Bronchial epithelial cell (primary cell): ENCODE results near the gene NLRP1. TPM values are rescaled to one million over a fixed set of nuclear protein-coding genes. Genes with fewer than 3 reads are reported as not detected.
A peak's percentile ranks its signal among the peaks of the same experiment; 100 is the strongest.

Source experiments
- DNase-seq: peaks from one replicate; pipeline ENCODE4 v3.0.0-alpha.2; 2010; ENCODE audit warnings: low read depth
- FAIRE-seq: peaks from 2 replicates; lab custom pipeline; 2011; peaks lifted over from hg19 to GRCh38; lab: Jason Lieb, UNC
- H3K27me3 ChIP-seq: 2 replicates; pipeline ENCODE4 v1.5.1; 2011; ENCODE audit warnings: low read length; ENCODE audit not compliant: control insufficient read depth, insufficient read depth
- H3K36me3 ChIP-seq: 2 replicates; pipeline ENCODE4 v1.5.1; 2011; ENCODE audit warnings: low read length; ENCODE audit not compliant: control insufficient read depth, insufficient read depth
- H3K4me3 ChIP-seq: 2 replicates; pipeline ENCODE4 v1.5.1; 2011; ENCODE audit warnings: mild to moderate bottlenecking, low read depth, low read length, control low read depth
- CTCF ChIP-seq: IDR thresholded peaks from 2 replicates; pipeline ENCODE4 v1.5.1; 2011; ENCODE audit warnings: mild to moderate bottlenecking, moderate library complexity, low read length, control low read depth, inconsistent platforms; ENCODE audit not compliant: insufficient read depth, severe bottlenecking
- total RNA-seq: library from RNA; depleted of rRNA; stranded (reverse); fragments of >200 nt; gene quantifications from 2 replicates; pipeline ENCODE4 v1.2.1, GENCODE V29; 2014

NLRP1 gene
- total RNA-seq, 1 donor from 2014 or later: 12.9 TPM

- no peak overlapping the region for H3K4me3 ChIP-seq
- H3K36me3 ChIP-seq: peaks cover 25% of the 10 kb centered on the region
- TF ChIP-seq CTCF: no peak
- H3K27me3 ChIP-seq: no peaks in the 10 kb centered on the region
- peak; percentile 60 for FAIRE-seq
- no peak for DNase-seq
Measured at GRCh38 chr17:5558815-5559785, 25.2 kb downstream of the NLRP1 start.

GRCh38 chr17:5557990-5558389 is 26.3 kb downstream of the NLRP1 start:
- Histone ChIP-seq H3K36me3 (peaks cover 30% of the 10 kb centered on the region), H3K4me3 (no peak overlapping the region), H3K27me3 (no peaks in the 10 kb centered on the region)
- FAIRE-seq: no peak
- DNase-seq: no peak
- no peak for TF ChIP-seq CTCF

GRCh38 chr17:5557485-5557884 is 26.8 kb downstream of the NLRP1 start:
- Histone ChIP-seq H3K27me3 (no peaks in the 10 kb centered on the region), H3K4me3 (no peak overlapping the region), H3K36me3 (peaks cover 31% of the 10 kb centered on the region)
- FAIRE-seq: no peak
- peak; percentile 63 for DNase-seq
- TF ChIP-seq CTCF: no peak

GRCh38 chr17:5555254-5555653 is 29.1 kb downstream of the NLRP1 start:
- peaks cover 26% of the 10 kb centered on the region for H3K36me3 ChIP-seq
- no peak overlapping the region for H3K4me3 ChIP-seq
- H3K27me3 ChIP-seq: no peaks in the 10 kb centered on the region
- DNase-seq: peak; percentile 47
- TF ChIP-seq CTCF: no peak
- FAIRE-seq: no peak

- no peak for TF ChIP-seq CTCF
- Histone ChIP-seq H3K27me3 (no peaks in the 10 kb centered on the region), H3K4me3 (no peak overlapping the region), H3K36me3 (peaks cover 15% of the 10 kb centered on the region)
- FAIRE-seq (peak; percentile 89), DNase-seq (no peak)
Measured at GRCh38 chr17:5553479-5553878, 30.8 kb downstream of the NLRP1 start.

- DNase-seq (no peak), FAIRE-seq (no peak)
- Histone ChIP-seq H3K4me3 (no peak overlapping the region), H3K36me3 (peaks cover 13% of the 10 kb centered on the region), H3K27me3 (no peaks in the 10 kb centered on the region)
- no peak for TF ChIP-seq CTCF
Measured at GRCh38 chr17:5552841-5553240, 31.5 kb downstream of the NLRP1 start.
